GM18909 (cell line): ENCODE measurements around the gene STRN3.

Experiments
- ATAC-seq: cut with Tn5 transposase; IDR thresholded peaks from one replicate; pipeline ENCODE4 v1.9.1; 2021; ENCODE audit warnings: mild to moderate bottlenecking; ENCODE audit not compliant: unreplicated experiment, poor library complexity

The STRN3 gene

DNA sequence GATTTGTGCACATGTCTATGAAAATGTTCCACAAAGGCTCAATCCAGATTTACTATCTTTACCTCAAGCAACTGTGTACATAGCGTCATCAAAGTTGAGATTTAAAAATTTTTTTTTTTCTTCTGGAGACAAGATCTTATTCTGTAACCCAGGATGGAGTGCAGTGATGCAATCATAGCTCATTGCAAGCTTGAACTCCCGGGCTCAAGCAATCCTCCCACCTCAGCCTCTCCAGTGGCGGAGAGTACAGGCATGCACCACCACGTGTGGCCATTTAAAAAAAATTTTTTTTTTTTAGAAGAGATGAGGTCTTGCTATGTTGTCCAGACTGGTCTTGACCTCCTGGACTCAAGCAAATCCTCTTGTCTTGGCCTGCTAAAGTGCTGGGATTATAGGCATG lies 149.5 kb downstream of the STRN3 start:
- ATAC-seq, result no peak

DNA sequence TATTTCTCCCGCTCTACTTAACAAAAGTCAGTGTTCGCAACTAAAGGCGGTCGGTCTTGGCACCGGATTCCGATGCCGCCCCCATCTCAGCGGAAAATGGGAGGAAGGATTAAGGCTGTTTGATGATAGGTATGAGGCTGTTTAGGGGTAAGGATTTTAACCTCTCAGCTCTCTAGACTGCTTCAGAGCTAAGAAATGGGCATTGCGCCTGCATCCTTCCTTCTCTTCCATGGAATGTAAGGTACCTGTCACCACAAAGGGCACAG lies 150.5 kb downstream of the STRN3 start:
- ATAC-seq, result no peak

DNA sequence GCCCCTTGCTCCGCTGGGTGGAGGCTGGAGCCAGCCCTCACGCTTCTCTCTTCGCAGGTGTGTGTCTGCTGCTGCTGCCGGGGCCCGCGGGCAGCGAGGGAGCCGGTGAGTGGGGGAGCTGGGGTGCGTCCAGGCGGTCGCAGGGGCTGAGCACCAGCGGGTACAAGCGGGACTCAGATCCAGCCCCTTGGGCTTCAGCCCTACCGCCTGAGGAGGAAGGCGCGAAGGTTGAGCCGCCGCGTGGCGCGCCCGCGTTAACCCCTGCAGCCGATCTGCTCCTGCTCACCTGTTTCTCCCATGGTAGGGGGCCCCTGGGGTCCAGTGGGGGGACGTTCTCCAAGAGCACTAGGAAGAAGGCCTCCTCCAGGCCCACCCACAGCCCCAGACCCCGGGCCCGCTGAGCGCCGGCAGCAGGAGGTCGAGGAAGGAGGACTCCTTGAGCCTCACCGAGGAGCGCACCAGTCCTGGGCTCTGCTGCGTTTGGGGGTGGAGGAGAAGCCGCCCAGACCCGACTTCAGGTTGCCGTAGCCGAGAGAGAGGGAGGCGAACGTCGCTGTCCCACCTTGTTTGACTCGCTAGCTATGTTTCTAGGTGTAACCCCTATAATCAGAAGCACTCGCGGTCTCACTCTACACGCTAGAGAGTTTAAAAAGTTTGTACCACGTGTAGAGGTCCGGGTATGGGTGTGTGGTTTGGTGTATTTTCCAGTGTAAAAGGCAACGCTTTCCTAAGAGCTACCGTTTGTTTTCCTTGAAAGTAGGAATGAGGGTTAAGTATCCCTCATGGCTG lies 151.0 kb downstream of the STRN3 start:
- ATAC-seq, result peak; percentile 26

DNA sequence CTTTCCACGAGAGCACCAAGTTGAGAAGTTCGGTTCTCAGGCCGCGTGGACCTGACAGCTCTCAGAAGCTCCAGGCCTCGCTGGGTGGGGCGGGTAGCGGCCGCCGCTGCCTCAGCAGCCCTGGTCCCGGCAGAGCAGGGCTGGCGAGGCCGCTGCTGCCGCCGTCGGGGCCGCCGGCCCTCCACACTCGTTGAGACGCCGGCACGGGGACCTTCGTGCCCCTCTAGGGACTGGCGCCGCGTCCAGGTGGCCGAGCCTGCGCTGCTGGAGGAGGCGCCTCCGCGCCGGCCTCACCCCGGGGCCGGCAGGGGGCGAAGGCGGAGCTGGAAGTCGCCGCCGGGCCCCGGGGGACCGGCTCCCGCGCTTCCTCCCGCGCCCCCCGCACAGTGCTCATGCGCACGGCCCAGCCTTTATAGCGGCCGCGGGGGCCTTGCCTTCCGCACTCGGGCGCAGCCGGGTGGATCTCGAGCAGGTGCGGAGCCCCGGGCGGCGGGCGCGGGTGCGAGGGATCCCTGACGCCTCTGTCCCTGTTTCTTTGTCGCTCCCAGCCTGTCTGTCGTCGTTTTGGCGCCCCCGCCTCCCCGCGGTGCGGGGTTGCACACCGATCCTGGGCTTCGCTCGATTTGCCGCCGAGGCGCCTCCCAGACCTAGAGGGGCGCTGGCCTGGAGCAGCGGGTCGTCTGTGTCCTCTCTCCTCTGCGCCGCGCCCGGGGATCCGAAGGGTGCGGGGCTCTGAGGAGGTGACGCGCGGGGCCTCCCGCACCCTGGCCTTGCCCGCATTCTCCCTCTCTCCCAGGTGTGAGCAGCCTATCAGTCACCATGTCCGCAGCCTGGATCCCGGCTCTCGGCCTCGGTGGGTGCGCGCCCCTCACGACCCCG lies 151.8 kb downstream of the STRN3 start, which contains the start of gene COCH:
TSS of gene COCH (plus strand) at position 440 of the 879 bp plus-strand sequence. CDS start at position 820, 380 bp downstream.
- ATAC-seq, result peak; percentile 86

- no peak for ATAC-seq
Observed at GRCh38 chr14:30873308-30874119, 152.7 kb downstream of the STRN3 start.

DNA sequence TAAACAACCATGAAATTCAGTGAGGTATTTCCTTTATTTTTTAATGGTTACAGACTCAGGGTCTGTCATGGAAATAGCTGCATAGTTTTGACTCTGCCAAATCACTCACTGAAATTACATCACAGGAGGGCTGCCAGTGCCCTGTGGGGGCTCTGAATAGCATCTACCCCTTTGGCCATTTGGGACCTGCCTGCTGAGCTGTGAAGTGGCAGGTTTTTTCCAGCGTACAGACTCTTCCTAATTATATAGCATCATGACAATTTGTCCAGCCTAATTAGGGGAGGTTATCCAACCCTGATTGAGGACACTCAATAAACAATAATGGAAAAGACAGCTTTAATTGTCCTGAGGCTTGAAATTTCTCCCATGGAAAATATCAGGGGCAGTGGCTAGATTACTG lies 153.6 kb downstream of the STRN3 start:
- no peak for ATAC-seq

GRCh38 chr14:30869551-30870155 lies 156.5 kb downstream of the STRN3 start:
- no peak for ATAC-seq

DNA sequence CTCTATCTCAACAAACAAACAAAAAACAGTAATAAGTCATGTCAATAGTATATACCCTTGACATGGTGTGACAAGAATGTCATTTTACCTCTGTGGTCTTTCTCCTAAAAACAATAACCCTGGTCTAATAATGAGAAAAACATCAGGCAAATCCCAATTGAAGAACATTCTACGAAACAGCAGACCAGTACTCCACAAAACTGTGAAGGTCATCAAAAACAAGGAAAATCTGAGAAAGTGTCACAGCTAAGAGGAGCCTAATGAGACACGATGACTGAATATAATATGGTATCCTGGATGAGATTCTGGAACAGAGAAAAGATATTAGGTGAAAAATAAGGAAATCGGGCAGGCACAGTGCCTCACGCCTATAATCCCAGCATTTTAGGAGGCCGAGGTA lies 157.4 kb downstream of the STRN3 start:
- no peak for ATAC-seq

DNA sequence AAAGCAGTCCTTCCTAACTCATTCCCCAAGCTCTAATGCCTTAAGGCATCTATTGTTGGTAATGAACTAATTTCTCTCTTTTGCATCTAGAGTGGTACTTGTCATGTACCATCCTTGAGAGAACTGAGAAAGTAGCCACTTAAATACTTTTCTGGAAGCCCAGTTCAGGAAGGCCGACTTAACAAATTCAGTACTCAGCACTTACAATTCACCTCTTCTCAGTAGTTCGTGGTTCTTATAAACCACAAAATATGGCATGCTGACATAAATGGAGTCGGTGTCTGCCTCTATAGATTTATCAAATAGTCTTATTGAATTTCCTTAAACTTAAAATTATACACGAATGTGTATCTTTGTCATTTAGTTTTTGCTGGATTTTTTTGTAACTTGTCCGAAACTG lies 161.2 kb downstream of the STRN3 start:
- ATAC-seq, result no peak

GRCh38 chr14:30861200-30861599 lies 165.0 kb downstream of the STRN3 start:
- ATAC-seq, result no peak

DNA sequence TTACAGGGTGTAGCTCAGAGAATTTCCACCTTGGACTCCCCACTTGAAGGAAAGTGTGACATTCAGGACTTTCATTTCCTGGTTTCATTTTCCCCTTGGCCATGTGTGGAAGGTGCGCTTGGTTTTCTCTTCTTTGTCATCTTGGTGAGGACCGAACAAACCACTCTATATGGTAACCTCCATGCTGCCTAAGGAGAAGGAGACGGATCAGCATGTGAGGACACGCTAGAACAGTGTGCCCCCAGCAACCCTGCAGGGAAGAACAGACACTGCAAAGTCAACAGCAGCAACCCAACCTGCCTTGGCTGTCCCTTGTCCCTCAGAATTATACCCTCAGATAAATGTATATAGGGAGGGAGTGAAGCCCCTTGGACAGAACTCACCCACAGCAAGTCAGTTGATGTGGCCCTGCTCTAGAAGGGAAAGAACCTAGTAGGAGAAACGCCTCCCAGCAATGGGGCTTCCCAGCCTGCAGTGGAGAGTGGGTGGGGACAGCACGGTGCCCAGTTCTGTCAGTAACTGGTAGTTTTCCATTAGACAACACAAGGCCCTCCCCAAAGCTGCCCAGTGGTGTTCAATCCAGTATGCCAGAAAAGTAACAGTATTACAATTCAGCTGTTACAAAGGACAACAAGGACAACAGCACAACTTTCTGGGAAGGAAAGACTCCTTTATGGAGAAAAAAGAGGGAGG lies 170.7 kb downstream of the STRN3 start:
- ATAC-seq, result peak; percentile 72

- ATAC-seq, result no peak
Observed at GRCh38 chr14:30854492-30854891, 171.7 kb downstream of the STRN3 start.

- ATAC-seq, result no peak
Observed at GRCh38 chr14:30853946-30854345, 172.2 kb downstream of the STRN3 start.

DNA sequence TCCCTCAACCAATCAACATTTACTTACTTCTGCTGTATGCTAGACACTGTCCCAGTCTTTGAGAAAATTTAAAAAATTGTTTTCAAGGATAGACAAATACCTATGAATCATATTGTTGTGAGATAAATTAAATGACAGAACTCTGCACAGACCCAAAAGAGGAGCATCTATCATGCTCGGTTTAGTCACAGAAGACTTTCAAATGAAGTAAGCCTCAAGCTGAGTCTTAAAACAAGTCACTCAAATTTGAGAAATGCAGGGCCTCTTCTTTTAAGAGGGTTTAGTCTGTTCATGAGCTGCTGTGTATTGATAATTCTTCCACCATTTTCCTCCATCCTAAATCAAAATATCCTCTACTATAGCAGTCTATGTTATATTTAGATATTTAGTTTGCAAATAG lies 176.2 kb downstream of the STRN3 start:
- ATAC-seq, result no peak

DNA sequence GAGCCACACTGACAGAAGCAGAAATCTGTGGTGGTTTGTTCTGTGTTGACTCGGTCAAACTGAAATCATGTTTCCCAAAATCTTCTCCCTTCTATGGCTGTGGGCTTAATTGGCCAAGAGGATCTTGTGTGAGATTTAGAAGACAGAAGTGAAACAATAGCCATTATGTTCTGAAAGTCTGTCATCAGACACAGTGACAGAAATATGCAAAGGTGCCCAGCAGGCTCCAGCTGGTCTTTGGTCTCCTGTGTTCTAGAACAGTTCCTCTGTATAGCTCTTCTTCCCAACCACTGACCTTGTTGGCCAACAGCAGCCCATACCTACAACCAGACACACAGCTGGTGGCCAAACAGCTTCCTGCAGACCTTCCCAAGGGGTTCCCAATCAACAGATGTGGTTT lies 176.8 kb downstream of the STRN3 start:
- peak; percentile 95 for ATAC-seq

- no peak for ATAC-seq
Observed at GRCh38 chr14:30848449-30849240, 177.5 kb downstream of the STRN3 start.
